Islet of Langerhans (tissue), 1 donor: ENCODE results near the gene METTL8.
"Not testable (repeated sequence)": the region's sequence is repeated elsewhere in the genome, so short reads cannot be mapped to it uniquely, and the experiment has no call there.

Experiments
- FAIRE-seq: peaks from one replicate; lab custom pipeline; 2011; peaks lifted over from hg19 to GRCh38; lab: Jason Lieb, UNC

Gene METTL8

DNA sequence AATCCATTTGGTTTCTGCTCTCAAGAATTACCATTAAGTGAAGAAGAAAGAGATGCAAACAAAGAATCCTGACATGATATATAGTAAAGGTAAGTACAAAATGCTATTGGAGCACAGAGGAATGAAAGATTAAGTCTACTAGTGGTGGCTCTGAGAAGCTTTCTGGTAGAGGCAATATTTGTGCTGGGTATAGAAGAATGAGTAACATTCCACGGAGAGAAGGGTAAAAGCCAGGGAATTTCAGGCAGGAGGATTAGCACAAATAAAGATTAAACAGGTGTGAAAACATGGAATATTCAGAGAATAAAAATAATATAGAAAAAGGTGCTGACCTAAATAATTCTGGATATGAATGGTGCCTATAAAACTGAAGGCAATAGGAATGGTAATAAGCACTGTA, 31.8 kb downstream of the METTL8 start:
- peak; percentile 43 for FAIRE-seq

DNA sequence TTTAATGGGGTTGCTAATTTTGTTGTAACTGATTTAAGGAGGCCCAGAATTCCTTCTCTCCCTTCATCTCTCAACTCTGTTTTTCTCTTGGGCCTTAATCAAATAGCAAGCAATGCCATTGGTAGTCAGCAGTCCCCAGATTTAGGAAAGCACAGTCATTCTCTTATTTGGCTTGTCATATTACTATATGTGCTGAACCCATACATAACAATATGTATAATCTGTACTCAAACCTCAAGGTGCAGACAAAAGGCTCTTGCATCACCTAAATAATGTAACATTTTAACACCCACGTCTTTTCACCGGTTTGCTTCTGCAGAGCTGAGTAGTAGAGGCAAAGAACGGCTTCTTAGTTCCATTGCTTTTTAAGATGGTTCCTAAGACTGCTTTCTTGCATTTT, 33.4 kb downstream of the METTL8 start:
- no peak for FAIRE-seq

- no peak for FAIRE-seq
Observed at GRCh38 chr2:171399292-171399691, 34.5 kb downstream of the METTL8 start.

DNA sequence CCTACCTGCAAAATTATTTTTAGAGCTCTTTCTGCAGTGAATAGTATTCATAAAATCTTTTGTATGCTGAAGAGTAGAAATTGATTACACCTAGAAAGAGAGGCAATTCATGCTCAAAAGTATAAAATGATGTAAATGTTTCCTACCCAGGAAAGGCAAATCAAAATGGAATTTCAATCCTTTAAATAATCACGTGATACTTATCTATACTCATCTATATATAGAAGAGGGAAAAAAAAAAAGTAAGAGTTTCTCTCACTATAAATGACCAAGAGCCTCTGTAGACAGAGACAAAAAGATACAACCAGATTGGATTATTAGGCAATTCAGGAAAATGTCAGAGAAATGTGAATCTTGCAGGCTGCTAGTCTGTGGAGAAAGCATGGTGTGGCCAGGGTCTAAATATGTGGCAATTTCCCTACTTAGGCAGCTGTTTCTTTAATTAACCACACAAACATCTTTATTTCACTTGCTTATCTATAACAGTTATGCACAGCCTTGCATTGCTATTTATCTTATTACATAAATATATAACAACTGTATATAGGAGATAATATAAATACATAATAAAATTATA, 39.5 kb downstream of the METTL8 start:
- no peak for FAIRE-seq

- FAIRE-seq = peak; percentile 86
Observed at GRCh38 chr2:171393487-171393886, 40.3 kb downstream of the METTL8 start.

DNA sequence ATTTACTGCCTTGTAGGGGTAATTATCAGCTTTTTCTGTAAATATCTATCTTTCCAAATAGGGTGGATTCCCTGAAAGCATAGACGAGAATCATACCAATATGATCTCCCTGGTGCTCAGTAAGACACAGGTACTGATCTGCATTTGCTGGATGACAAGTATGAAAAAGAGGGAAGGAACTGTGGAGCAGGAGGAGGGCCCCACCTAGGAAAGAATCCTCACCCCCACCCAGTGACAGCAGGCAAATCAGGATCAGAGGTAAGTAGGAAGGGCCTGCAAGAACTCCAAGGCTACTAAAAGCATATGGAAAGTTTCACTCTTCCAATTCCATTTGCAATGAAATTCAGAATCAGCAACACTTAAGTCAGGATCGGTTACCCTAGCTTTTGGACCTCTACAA, 42.3 kb downstream of the METTL8 start:
- no peak for FAIRE-seq

GRCh38 chr2:171390941-171391516, 42.8 kb downstream of the METTL8 start:
- no peak for FAIRE-seq

DNA sequence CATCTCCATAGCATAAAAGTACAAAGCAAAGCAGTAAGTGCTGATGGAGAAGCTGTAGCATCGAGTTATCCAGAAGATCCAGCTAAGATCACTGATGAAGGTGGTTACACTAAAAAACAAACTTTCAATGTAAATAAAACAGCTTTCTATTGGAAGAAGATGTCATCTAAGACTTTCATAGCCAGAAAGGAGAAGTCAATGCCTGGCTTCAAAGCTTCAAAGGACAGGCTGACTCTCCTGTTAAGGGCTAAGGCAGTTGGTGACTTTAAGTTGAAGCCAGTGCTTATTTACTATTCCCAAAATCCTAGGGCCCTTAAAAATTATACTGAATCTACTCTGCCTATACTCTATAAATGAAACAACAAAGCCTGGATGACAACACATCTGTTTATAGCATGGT, 44.0 kb downstream of the METTL8 start:
- FAIRE-seq = no peak

- FAIRE-seq = no peak
Observed at GRCh38 chr2:171389325-171389724, 44.5 kb downstream of the METTL8 start.

DNA sequence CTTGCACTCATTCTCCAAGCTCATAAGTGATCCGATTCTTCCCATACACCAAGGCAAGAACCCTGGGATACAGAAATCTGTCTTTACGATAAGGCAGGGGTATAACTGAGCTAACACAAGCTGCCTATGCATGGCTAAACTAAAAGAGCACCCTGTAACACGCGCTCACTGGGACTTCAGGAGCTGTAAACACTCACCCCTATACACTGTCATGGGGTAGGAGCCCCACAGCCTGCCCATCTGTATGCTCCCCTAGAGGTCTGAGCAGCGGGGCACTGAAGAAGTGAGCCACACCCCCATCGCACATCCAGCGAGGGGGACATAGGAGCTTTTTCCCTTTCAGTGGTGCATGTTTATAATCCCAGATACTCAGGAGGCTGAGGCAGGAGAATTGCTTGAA, 46.7 kb downstream of the METTL8 start:
- no peak for FAIRE-seq

GRCh38 chr2:171386627-171387026, 47.2 kb downstream of the METTL8 start:
- no peak for FAIRE-seq

DNA sequence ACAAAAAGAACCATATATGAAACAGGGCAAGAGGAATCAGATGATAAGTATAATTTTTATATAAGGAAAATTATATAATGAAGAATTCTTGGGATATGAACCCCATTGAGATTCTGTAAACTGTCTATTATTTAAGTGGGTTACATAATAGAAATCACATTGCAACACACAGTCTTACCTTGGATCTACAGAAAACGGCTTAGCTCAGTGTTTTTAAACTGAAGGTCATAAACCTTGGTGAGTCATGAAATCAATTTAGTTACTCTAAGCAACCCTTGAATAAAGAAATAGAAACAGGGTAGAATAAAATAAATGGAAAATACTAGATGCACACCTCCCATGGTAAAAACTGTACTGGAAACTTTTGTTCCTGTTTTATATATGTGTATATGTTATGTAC, 50.7 kb downstream of the METTL8 start:
- peak; percentile 83 for FAIRE-seq

DNA sequence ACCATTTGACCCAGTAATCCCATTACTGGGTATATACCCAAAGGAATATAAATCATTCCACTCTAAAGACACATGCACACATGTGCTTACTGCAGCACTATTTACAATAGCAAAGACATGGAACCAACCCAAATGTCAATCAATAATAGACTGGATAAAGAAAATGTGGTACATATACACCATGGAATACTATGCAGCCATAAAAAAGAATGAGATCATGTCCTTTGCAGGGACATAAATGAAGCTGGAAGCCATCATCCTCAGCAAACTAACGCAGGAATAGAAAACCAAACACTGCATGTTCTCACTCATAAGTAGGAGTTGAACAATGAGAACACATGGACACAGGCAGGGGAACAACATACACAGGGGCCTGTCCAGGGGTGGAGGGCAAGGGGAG, 51.6 kb downstream of the METTL8 start:
- FAIRE-seq = not testable (repeated sequence)

DNA sequence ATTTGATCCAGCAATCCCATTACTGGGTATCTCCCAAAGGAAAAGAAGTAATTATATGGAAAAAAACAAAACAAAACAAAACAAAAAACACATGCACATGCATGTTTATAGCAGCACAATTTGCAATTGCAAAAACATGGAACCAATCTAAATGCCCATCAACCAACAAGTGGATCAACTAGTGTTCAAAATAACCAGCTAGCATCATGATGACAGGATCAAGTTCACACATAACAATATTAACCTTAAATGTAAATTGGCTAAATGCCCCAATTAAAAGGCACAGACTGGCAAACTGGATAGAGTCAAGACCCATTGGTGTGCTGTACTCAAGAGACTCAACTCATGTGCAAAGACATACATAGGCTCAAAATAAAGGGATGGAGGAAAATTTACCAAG, 55.9 kb downstream of the METTL8 start:
- not testable (repeated sequence) for FAIRE-seq

DNA sequence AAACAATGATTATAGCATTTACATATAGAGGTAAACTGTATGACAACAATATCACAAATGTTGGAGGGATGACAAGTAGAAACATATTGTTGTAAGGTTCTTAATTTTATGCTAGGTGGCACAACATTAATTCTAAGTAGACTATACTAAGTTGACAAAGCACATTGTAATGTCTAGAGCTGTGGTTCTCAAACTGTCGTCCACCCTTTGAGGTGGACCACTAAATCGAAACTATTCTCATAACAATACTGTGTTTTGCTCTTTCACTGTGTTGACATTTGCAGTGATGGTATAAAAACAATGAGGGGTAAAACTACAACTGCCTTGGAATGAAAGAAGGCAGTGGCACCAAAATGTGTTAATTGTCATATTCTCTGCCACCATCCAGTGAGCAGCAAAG, 66.1 kb downstream of the METTL8 start:
- no peak for FAIRE-seq

- FAIRE-seq = no peak
Observed at GRCh38 chr2:171365778-171366177, 68.0 kb downstream of the METTL8 start.

GRCh38 chr2:171365232-171365631, 68.6 kb downstream of the METTL8 start:
- no peak for FAIRE-seq

GRCh38 chr2:171362396-171362795, 71.4 kb downstream of the METTL8 start:
- FAIRE-seq = no peak

DNA sequence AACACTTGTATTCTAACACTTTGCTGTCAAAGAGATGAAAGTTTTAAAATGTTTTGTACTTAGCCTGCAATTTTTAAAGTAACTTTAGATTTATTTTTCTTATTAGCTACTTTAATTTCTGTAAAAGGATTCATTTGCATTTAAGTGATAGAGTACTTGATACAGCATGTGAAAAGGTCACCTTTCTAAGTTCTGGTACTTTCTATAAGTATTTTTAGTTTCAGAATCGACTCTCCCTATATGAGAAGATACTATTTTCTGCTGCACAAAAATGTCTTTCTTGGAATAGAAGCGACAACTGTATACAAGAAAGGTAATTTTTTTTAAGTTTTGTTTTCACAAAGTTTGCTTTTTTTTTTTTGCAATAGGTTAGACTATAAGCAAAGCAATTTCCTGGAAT, 72.9 kb downstream of the METTL8 start:
- no peak for FAIRE-seq

DNA sequence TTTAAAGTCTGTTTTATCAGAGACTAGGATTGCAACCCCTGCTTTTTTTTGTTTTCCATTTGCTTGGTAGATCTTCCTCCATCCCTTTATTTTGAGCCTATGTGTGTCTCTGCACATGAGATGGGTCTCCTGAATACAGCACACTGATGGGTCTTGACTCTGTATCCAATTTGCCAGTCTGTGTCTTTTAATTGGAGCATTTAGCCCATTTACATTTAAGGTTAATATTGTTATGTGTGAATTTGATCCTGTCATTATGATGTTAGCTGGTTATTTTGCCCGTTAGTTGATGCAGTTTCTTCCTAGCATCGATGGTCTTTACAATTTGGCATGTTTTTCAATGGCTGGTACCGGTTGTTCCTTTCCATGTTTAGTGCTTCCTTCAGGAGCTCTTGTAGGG, 80.0 kb downstream of the METTL8 start:
- FAIRE-seq = not testable (repeated sequence)

DNA sequence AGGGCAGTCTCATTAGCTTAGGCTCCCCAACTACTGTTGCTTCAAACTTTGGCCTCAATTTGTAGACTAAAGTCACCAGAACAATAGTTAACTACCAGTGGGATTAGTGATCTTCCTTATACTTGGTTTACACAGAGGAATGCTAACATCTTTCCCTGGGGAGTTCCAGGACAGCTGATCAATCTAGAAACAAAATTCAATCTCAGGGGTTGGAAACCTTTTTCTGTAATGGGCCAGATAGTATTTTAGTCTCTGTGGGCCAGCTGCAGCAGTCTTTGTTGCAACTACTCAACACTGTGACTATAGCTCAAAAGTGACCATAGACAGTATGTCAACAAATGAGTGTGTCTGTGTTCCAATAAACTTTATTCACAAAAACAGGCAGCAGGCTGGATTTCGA, 85.7 kb downstream of the METTL8 start:
- FAIRE-seq = no peak

GRCh38 chr2:171347591-171348032, 86.2 kb downstream of the METTL8 start:
- no peak for FAIRE-seq

DNA sequence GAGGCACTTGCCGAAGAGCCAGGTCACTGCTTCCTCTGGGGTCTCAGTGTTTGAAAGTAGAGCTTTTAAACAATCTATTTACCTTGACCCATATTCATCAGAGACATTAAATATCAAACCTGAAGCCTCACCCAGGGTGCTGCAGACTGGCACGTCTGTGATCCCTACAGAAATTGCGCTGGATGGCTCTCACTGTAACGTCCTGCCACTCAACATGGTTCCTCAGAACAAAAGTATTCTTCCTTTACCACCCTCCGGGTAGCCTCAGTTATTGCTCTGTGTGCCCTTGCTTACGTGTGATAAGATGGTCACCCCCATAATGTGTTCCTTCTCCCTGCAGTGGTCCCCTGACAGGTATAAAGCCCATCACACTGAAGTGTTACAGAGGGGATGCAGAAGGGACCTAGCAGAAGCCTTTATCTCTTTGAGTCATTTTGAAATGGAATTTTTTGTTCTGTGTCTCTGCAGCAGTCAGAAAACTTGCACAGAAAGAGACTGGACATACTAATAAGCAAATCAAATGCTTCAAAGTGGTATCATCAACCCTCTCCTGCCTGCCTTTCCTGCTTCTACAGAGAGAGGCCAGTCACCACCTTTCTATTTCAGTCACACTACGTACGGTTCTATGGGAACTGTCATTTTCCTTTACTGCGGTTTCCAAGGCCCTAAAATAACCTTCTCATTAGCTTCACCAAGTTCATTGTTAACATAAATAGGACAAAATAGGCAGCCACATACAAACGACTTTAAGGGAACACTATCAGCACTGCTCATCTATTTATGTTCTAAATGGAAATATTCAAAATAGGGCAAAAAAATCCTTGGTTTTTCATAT, 86.8 kb downstream of the METTL8 start:
- no peak for FAIRE-seq
